AG20443 (cell line): ENCODE measurements around the gene PLEKHN1.
"Not testable (repeated sequence)": the region's sequence is repeated elsewhere in the genome, so short reads cannot be mapped to it uniquely, and the experiment has no call there.

Experiments used
- DNase-seq: peaks from one replicate; pipeline ENCODE4 v3.0.0; 2012; ENCODE audit warnings: low spot score, mixed read lengths

PLEKHN1 gene

GRCh38 chr1:942411-942821 is 23.9 kb upstream of the PLEKHN1 start:
- no peak for DNase-seq

GRCh38 chr1:942864-943533 is 23.3 kb upstream of the PLEKHN1 start:
- DNase-seq, result peak; percentile 54

GRCh38 chr1:943545-944340 is 22.5 kb upstream of the PLEKHN1 start:
- no peak for DNase-seq

GRCh38 chr1:944341-945325 is 21.6 kb upstream of the PLEKHN1 start:
- DNase-seq, result no peak

- no peak for DNase-seq
Observed at GRCh38 chr1:945688-946556, 20.4 kb upstream of the PLEKHN1 start.

GRCh38 chr1:946811-947210 is 19.5 kb upstream of the PLEKHN1 start:
- DNase-seq, result not testable (repeated sequence)

- DNase-seq, result no peak
Observed at GRCh38 chr1:947958-948357, 18.3 kb upstream of the PLEKHN1 start.

- DNase-seq, result no peak
Observed at GRCh38 chr1:950268-950667, 16.0 kb upstream of the PLEKHN1 start.

- no peak for DNase-seq
Observed at GRCh38 chr1:950881-951280, 15.4 kb upstream of the PLEKHN1 start.

GRCh38 chr1:951364-951763 is 14.9 kb upstream of the PLEKHN1 start:
- no peak for DNase-seq

GRCh38 chr1:952201-952600 is 14.1 kb upstream of the PLEKHN1 start:
- no peak for DNase-seq

- DNase-seq, result no peak
Observed at GRCh38 chr1:952603-953002, 13.7 kb upstream of the PLEKHN1 start.

- no peak for DNase-seq
Observed at GRCh38 chr1:953524-954320, 12.6 kb upstream of the PLEKHN1 start.

- DNase-seq, result no peak
Observed at GRCh38 chr1:954927-955326, 11.4 kb upstream of the PLEKHN1 start.

GRCh38 chr1:955474-955873 is 10.8 kb upstream of the PLEKHN1 start:
- DNase-seq, result no peak

- DNase-seq, result no peak
Observed at GRCh38 chr1:956636-957035, 9.6 kb upstream of the PLEKHN1 start.

GRCh38 chr1:958823-959730 is 7.2 kb upstream of the PLEKHN1 start, which contains the start of gene NOC2L:
NOC2L (minus strand) TSS chr1:959256; CDS start chr1:959240, 16 bp downstream.
- DNase-seq, result peak; percentile 97

- DNase-seq, result no peak
Observed at GRCh38 chr1:959731-960362, 6.4 kb upstream of the PLEKHN1 start.
